ENCODE results near the gene BMPR2. TPM values are rescaled to one million over a fixed set of nuclear protein-coding genes. Genes with fewer than 3 reads are reported as not detected.

BMPR2 gene
- total and polyA plus RNA-seq, 2 donors from 2014 or later: 12.5 to 66.9 TPM

GRCh38 chr2:202508686-202509085, 132.6 kb downstream of the BMPR2 start:
- no peaks in the 10 kb centered on the region for H3K27me3 ChIP-seq (ENCODE audit: control insufficient read depth, insufficient read depth, low read length)
- peak; percentile 45 for FAIRE-seq
- no peak for DNase-seq
- no peak overlapping the region for H3K4me3 ChIP-seq (ENCODE audit: low read length in 3 of 3)
- H3K27ac ChIP-seq (ENCODE audit: low read depth in 2 of 2, low read length in 2 of 2): no peak overlapping the region
- intact Hi-C loops (cut with DNase I): no loop called here
- no peak for TF ChIP-seq CTCF (IDR thresholded peaks at IDR 0.05; ENCODE audit: borderline replicate concordance, extremely low read depth, insufficient read depth)
- no peaks in the 10 kb centered on the region for H3K36me3 ChIP-seq (ENCODE audit: control insufficient read depth in 2 of 3, insufficient read depth in 3 of 3, low read length in 3 of 3)
- no peaks in the 10 kb centered on the region for H3K4me1 ChIP-seq (ENCODE audit: control insufficient read depth in 2 of 3, insufficient read depth in 2 of 3, low read depth in 1 of 3, low read length in 3 of 3)
- no peak overlapping the region for H3K9ac ChIP-seq (ENCODE audit: low read length in 3 of 3)
- no peaks in the 10 kb centered on the region for H3K9me3 ChIP-seq (ENCODE audit: control insufficient read depth in 2 of 3, insufficient read depth in 1 of 3, low read length in 3 of 3)

GRCh38 chr2:202510911-202511310, 134.8 kb downstream of the BMPR2 start:
- no peak for TF ChIP-seq CTCF (IDR thresholded peaks at IDR 0.05; ENCODE audit: borderline replicate concordance, extremely low read depth, insufficient read depth)
- H3K27ac ChIP-seq (ENCODE audit: low read depth in 2 of 2, low read length in 2 of 2): no peak overlapping the region
- H3K4me3 ChIP-seq (ENCODE audit: low read length in 3 of 3): no peak overlapping the region
- FAIRE-seq: no peak
- no peak overlapping the region for H3K9ac ChIP-seq (ENCODE audit: low read length in 3 of 3)
- DNase-seq: no peak
- no peaks in the 10 kb centered on the region for H3K36me3 ChIP-seq (ENCODE audit: control insufficient read depth in 2 of 3, insufficient read depth in 3 of 3, low read length in 3 of 3)
- intact Hi-C loops (cut with DNase I): no loop called here
- no peaks in the 10 kb centered on the region for H3K27me3 ChIP-seq (ENCODE audit: control insufficient read depth, insufficient read depth, low read length)
- H3K4me1 ChIP-seq (ENCODE audit: control insufficient read depth in 2 of 3, insufficient read depth in 2 of 3, low read depth in 1 of 3, low read length in 3 of 3): no peaks in the 10 kb centered on the region
- H3K9me3 ChIP-seq (ENCODE audit: control insufficient read depth in 2 of 3, insufficient read depth in 1 of 3, low read length in 3 of 3): no peaks in the 10 kb centered on the region

- Histone ChIP-seq H3K4me1 (ENCODE audit: control insufficient read depth in 2 of 3, insufficient read depth in 2 of 3, low read depth in 1 of 3, low read length in 3 of 3) (no peaks in the 10 kb centered on the region), H3K27ac (ENCODE audit: low read depth in 2 of 2, low read length in 2 of 2) (no peak overlapping the region), H3K36me3 (ENCODE audit: control insufficient read depth in 2 of 3, insufficient read depth in 3 of 3, low read length in 3 of 3) (no peaks in the 10 kb centered on the region), H3K9me3 (ENCODE audit: control insufficient read depth in 2 of 3, insufficient read depth in 1 of 3, low read length in 3 of 3) (no peaks in the 10 kb centered on the region), H3K9ac (ENCODE audit: low read length in 3 of 3) (no peak overlapping the region), H3K27me3 (ENCODE audit: control insufficient read depth, insufficient read depth, low read length) (no peaks in the 10 kb centered on the region), H3K4me3 (ENCODE audit: low read length in 3 of 3) (no peak overlapping the region)
- FAIRE-seq (no peak), DNase-seq (no peak)
- intact Hi-C loops (cut with DNase I): no loop called here
- TF ChIP-seq CTCF (IDR thresholded peaks at IDR 0.05; ENCODE audit: borderline replicate concordance, extremely low read depth, insufficient read depth): no peak
These were observed 136.0 kb downstream of the BMPR2 start for GRCh38 chr2:202512176-202512575.

- intact Hi-C loops (cut with DNase I): no loop called here
- no peak for TF ChIP-seq CTCF (IDR thresholded peaks at IDR 0.05; ENCODE audit: borderline replicate concordance, extremely low read depth, insufficient read depth)
- Histone ChIP-seq H3K27ac (ENCODE audit: low read depth in 2 of 2, low read length in 2 of 2) (no peak overlapping the region), H3K36me3 (ENCODE audit: control insufficient read depth in 2 of 3, insufficient read depth in 3 of 3, low read length in 3 of 3) (peaks cover 0 to 8% (median 2%) of the 10 kb centered on the region in 3 donors), H3K27me3 (ENCODE audit: control insufficient read depth, insufficient read depth, low read length) (no peaks in the 10 kb centered on the region), H3K9me3 (ENCODE audit: control insufficient read depth in 2 of 3, insufficient read depth in 1 of 3, low read length in 3 of 3) (no peaks in the 10 kb centered on the region), H3K9ac (ENCODE audit: low read length in 3 of 3) (no peak overlapping the region), H3K4me1 (ENCODE audit: control insufficient read depth in 2 of 3, insufficient read depth in 2 of 3, low read depth in 1 of 3, low read length in 3 of 3) (no peaks in the 10 kb centered on the region), H3K4me3 (ENCODE audit: low read length in 3 of 3) (no peak overlapping the region)
- no peak for DNase-seq
- no peak for FAIRE-seq
These were observed 138.6 kb downstream of the BMPR2 start for GRCh38 chr2:202514732-202515131.

Measured in kidney (tissue), 14 donors.